ENCODE results near the gene LAMC2. TPM values are rescaled to one million over a fixed set of nuclear protein-coding genes. Genes with fewer than 3 reads are reported as not detected.
"Not testable (repeated sequence)": the region's sequence is repeated elsewhere in the genome, so short reads cannot be mapped to it uniquely, and the experiment has no call there.

The LAMC2 gene
- total RNA-seq, 2 donors from 2014 or later: 9.3 to 11.6 TPM

- no peak for DNase-seq (ENCODE audit: low spot score)
- intact Hi-C loops (cut with DNase I): no loop called here
- Histone ChIP-seq H3K36me3 (no peaks in the 10 kb centered on the region), H3K4me3 (no peak overlapping the region), H3K9me3 (no peaks in the 10 kb centered on the region), H3K27ac (no peak overlapping the region), H3K27me3 (replicated peaks; ENCODE audit: insufficient read depth) (no peaks in the 10 kb centered on the region), H3K4me1 (replicated peaks) (no peaks in the 10 kb centered on the region)
- no peak for TF ChIP-seq POLR2A (IDR thresholded peaks at IDR 0.05)
- no peak for TF ChIP-seq CTCF (IDR thresholded peaks at IDR 0.05)
- no peak for TF ChIP-seq POLR2AphosphoS5 (IDR thresholded peaks at IDR 0.05)
- WGBS: 42% methylated on average over 5 of the region's 5 CpGs
Observed at GRCh38 chr1:183270541-183271141, 84.6 kb downstream of the LAMC2 start.

- H3K9me3 ChIP-seq: no peaks in the 10 kb centered on the region
- H3K27me3 ChIP-seq (replicated peaks; ENCODE audit: insufficient read depth): no peaks in the 10 kb centered on the region
- no peak for DNase-seq (ENCODE audit: low spot score)
- no peaks in the 10 kb centered on the region for H3K4me1 ChIP-seq (replicated peaks)
- no peaks in the 10 kb centered on the region for H3K36me3 ChIP-seq
- no peak overlapping the region for H3K27ac ChIP-seq
- 81% methylated on average over 4 of the region's 4 CpGs for WGBS
- no peak overlapping the region for H3K4me3 ChIP-seq
- TF ChIP-seq POLR2AphosphoS5 (IDR thresholded peaks at IDR 0.05): no peak
- no peak for TF ChIP-seq POLR2A (IDR thresholded peaks at IDR 0.05)
- no peak for TF ChIP-seq CTCF (IDR thresholded peaks at IDR 0.05)
- intact Hi-C loops (cut with DNase I): no loop called here
Observed at GRCh38 chr1:183272390-183272848, 86.4 kb downstream of the LAMC2 start.

- Histone ChIP-seq H3K9me3 (no peaks in the 10 kb centered on the region), H3K4me1 (replicated peaks) (no peaks in the 10 kb centered on the region), H3K27me3 (replicated peaks; ENCODE audit: insufficient read depth) (no peaks in the 10 kb centered on the region), H3K27ac (no peak overlapping the region), H3K36me3 (no peaks in the 10 kb centered on the region), H3K4me3 (no peak overlapping the region)
- TF ChIP-seq CTCF (IDR thresholded peaks at IDR 0.05): no peak
- no peak for TF ChIP-seq POLR2AphosphoS5 (IDR thresholded peaks at IDR 0.05)
- TF ChIP-seq POLR2A (IDR thresholded peaks at IDR 0.05): no peak
- DNase-seq (ENCODE audit: low spot score): no peak
- intact Hi-C loops (cut with DNase I): no loop called here
- 94% methylated on average over 5 of the region's 5 CpGs for WGBS
Observed at GRCh38 chr1:183273300-183273699, 87.2 kb downstream of the LAMC2 start.

GRCh38 chr1:183273984-183274383 lies 87.9 kb downstream of the LAMC2 start:
- intact Hi-C loops (cut with DNase I); H3K4me3 ChIP-seq; H3K27ac ChIP-seq; H3K27me3 ChIP-seq (replicated peaks; ENCODE audit: insufficient read depth); H3K4me1 ChIP-seq (replicated peaks); H3K9me3 ChIP-seq; DNase-seq (ENCODE audit: low spot score); H3K36me3 ChIP-seq: not testable (repeated sequence)
- WGBS: 95% methylated on average over 4 of the region's 4 CpGs

- 85% methylated on average over 3 of the region's 3 CpGs for WGBS
- H3K36me3 ChIP-seq: no peaks in the 10 kb centered on the region
- H3K4me1 ChIP-seq (replicated peaks): no peaks in the 10 kb centered on the region
- no peak overlapping the region for H3K4me3 ChIP-seq
- no peak for DNase-seq (ENCODE audit: low spot score)
- no peaks in the 10 kb centered on the region for H3K27me3 ChIP-seq (replicated peaks; ENCODE audit: insufficient read depth)
- H3K27ac ChIP-seq: no peak overlapping the region
- TF ChIP-seq POLR2AphosphoS5 (IDR thresholded peaks at IDR 0.05) (no peak), POLR2A (IDR thresholded peaks at IDR 0.05) (no peak), CTCF (IDR thresholded peaks at IDR 0.05) (no peak)
- H3K9me3 ChIP-seq: no peaks in the 10 kb centered on the region
- intact Hi-C loops (cut with DNase I): no loop called here
Observed at GRCh38 chr1:183274836-183275235, 88.8 kb downstream of the LAMC2 start.

All from prostate gland (tissue), 2 donors.